Aorta (tissue), 5 donors: ENCODE data around the gene CAMK2D. TPM values are rescaled to one million over a fixed set of nuclear protein-coding genes. Genes with fewer than 3 reads are reported as not detected.
"Not testable (repeated sequence)": the region's sequence is repeated elsewhere in the genome, so short reads cannot be mapped to it uniquely, and the experiment has no call there.

ENCODE experiments used
- ATAC-seq: fragments of 200-7000 bp; cut with Tn5 transposase; one replicate; pipeline ENCODE4 v1.9.1; 2022; ENCODE audit warnings: moderate library complexity; ENCODE audit not compliant: low FRiP score
- DNase-seq, 2 donors: peaks; one replicate each; pipeline ENCODE4 v3.0.0-alpha.2; 2020
- H3K27ac ChIP-seq, 2 donors: one replicate each; pipeline ENCODE4 v1.5.1; 2013; ENCODE audit warnings: low read length in 2 of 2, mild to moderate bottlenecking in 2 of 2, moderate library complexity in 2 of 2, control low read depth in 1 of 2, inconsistent platforms in 1 of 2, low read depth in 1 of 2
- H3K27me3 ChIP-seq, 2 donors: one replicate each; pipeline ENCODE4 v1.6.1; 2013; ENCODE audit warnings: control low read depth in 1 of 2, low read length in 1 of 2, mild to moderate bottlenecking in 1 of 2, moderate library complexity in 1 of 2; ENCODE audit not compliant: insufficient read depth in 2 of 2, control insufficient read depth in 1 of 2
- H3K36me3 ChIP-seq, 2 donors: one replicate each; pipeline ENCODE4 v1.6.1; 2013; ENCODE audit warnings: control low read depth in 1 of 2, low read length in 1 of 2, mild to moderate bottlenecking in 1 of 2; ENCODE audit not compliant: insufficient read depth in 2 of 2, control insufficient read depth in 1 of 2
- H3K4me1 ChIP-seq, 2 donors: one replicate each; pipeline ENCODE4 v1.6.1; 2013; ENCODE audit warnings: low read length in 2 of 2, control low read depth in 1 of 2, mild to moderate bottlenecking in 1 of 2, moderate library complexity in 1 of 2; ENCODE audit not compliant: insufficient read depth in 2 of 2, control insufficient read depth in 1 of 2
- H3K4me3 ChIP-seq, 2 donors: one replicate each; pipeline ENCODE4 v1.5.1; 2013; ENCODE audit warnings: low read length in 2 of 2, control low read depth in 1 of 2, mild to moderate bottlenecking in 1 of 2
- H3K9me3 ChIP-seq: one replicate; pipeline ENCODE4 v1.6.1; 2013; ENCODE audit warnings: mild to moderate bottlenecking, low read length; ENCODE audit not compliant: control insufficient read depth
- WGBS, 2 donors: extraction: QIAGEN DNeasy Blood & Tissue Kit; methylation state at CpG; one replicate each; pipeline ENCODE4 v1.1.7; 2013; 5-methylcytosine and 5-hydroxymethylcytosine counted together
- intact Hi-C, 2 donors: fragments of 100-400 bp; cut with DNase I; formaldehyde crosslinking; loops; one replicate each; pipeline versions ENCODE4 v1.14.2 to v1.15.0; 2022
- long read RNA-seq, 2 donors: library from polyadenylated mRNA; unstranded; transcript quantifications; one replicate each; pipeline ENCODE4 v2.0.0, GENCODE V29; 2020 to 2021
- polyA plus RNA-seq, 2 donors: library from polyadenylated mRNA; stranded (reverse); fragments of 200-250 nt; gene quantifications; one replicate each; pipeline ENCODE4 v1.2.3, GENCODE V29; 2013
- total RNA-seq, 2 donors: library from RNA; stranded (reverse); fragmentation: NEBNext Ultra II Directional; extraction: Animal tissue kit (Norgen Biotek cat#: 25700); gene quantifications; one replicate each; pipeline ENCODE4 v1.2.1, GENCODE V29; 2021
- donor health status: healthy with polysubstance abuse.
- donor health status: Bipolar disorder and iron deficiency.
- donor health status: DM: no; HTN: no; CAD: no.
- donor health status: DM: no; HTN: no; CAD: no.
- donor health status: DM: yes; HTN: yes; CAD: no.

CAMK2D gene
- total RNA-seq (10 to 100 TPM; 52.3 to 71.8 TPM), polyA plus RNA-seq (10 to 100 TPM; 18.7 to 23.1 TPM)
- long read RNA-seq, donor 1, full-length matches to known transcripts: 28 of 70 reads
- long read RNA-seq, donor 1, partial matches to known transcripts: 13 of 70 reads
- long read RNA-seq, donor 1, other reads (novel, unspliced or antisense): 29 of 70 reads
- long read RNA-seq, donor 2, full-length matches to known transcripts: 20 of 77 reads
- long read RNA-seq, donor 2, partial matches to known transcripts: 10 of 77 reads
- long read RNA-seq, donor 2, other reads (novel, unspliced or antisense): 47 of 77 reads

DNA sequence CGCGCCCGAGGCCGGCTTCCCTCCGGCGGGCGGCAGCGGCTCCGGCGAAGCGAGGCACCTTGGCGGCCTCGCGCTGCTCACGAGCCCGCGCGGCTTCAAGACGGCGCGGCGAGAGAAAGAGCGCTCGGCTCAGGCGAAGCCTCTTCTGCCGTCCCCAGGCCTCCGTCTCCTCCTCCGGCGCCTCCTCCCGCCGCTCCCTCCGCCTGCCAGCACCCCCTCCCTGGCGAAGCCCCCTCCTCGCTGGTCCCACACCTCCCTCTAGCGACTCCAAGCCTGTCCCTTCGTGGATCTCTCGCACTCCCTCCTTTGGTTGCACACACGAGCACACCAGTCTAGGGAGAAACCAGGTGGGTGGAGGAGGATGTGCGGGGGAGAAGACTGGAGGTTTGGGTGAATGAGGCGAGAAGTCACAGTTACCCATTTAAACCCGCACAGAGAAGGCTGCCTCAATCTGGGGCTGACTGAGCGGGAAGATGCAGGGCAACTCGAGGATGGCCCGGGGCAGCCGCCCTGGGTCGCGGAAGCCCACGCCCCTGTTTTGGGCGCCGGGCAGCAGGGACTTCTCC, at the start of gene CAMK2D:
Gene CAMK2D (minus strand): TSS at position 119 of the 566 bp plus-strand sequence. CDS start 670 bp downstream, outside the sequence.
- 0 to 1% methylated on average over 18 to 50 of the region's 50 CpGs for WGBS, 2 donors
- ATAC-seq (peak; percentile 90), DNase-seq (peak; percentile 91 to 93)
- Histone ChIP-seq H3K9me3 (no peaks in the 10 kb centered on the region), H3K4me3 (peak within 1 kb of the TSS; percentile 51 to 77), H3K27me3 (no peaks in the 10 kb centered on the region), H3K36me3 (no peaks in the 10 kb centered on the region), H3K4me1 (no peaks in the 10 kb centered on the region), H3K27ac (peak within 1 kb of the TSS; percentile 64 to 90)
- intact Hi-C loops: loop anchor here (1.0 to 10.0 kb wide), 6 partner anchors 79 to 369 kb away; partner anchors contain the start of gene ARSJ (in 1 of the 2)

GRCh38 chr4:113810906-113811305, 49.4 kb upstream of the CAMK2D start:
- no peaks in the 10 kb centered on the region for H3K27me3 ChIP-seq
- H3K4me1 ChIP-seq: no peaks in the 10 kb centered on the region
- DNase-seq (no peak), ATAC-seq (no peak)
- H3K36me3 ChIP-seq: no peaks in the 10 kb centered on the region
- WGBS, 2 donors: 39 to 46% methylated on average over 2 of the region's 2 CpGs
- H3K27ac ChIP-seq: no peak overlapping the region
- H3K4me3 ChIP-seq: no peak overlapping the region
- H3K9me3 ChIP-seq: no peaks in the 10 kb centered on the region
- intact Hi-C loops: no loop called here

- H3K27me3 ChIP-seq: no peaks in the 10 kb centered on the region
- no peaks in the 10 kb centered on the region for H3K4me1 ChIP-seq
- peak in 1 of 2 donors; percentile 68 for DNase-seq
- ATAC-seq: no peak
- H3K9me3 ChIP-seq: no peaks in the 10 kb centered on the region
- no peak overlapping the region for H3K4me3 ChIP-seq
- 73 to 82% methylated on average over 5 of the region's 5 CpGs for WGBS, 2 donors
- H3K36me3 ChIP-seq: no peaks in the 10 kb centered on the region
- intact Hi-C loops: no loop called here
- no peak overlapping the region for H3K27ac ChIP-seq
These were observed 47.8 kb upstream of the CAMK2D start for GRCh38 chr4:113809311-113809710.

- no peaks in the 10 kb centered on the region for H3K27me3 ChIP-seq
- DNase-seq (no peak), ATAC-seq (no peak)
- H3K9me3 ChIP-seq: peaks cover 2% of the 10 kb centered on the region
- no peak overlapping the region for H3K4me3 ChIP-seq
- no peak overlapping the region for H3K27ac ChIP-seq
- intact Hi-C loops: no loop called here
- H3K36me3 ChIP-seq: no peaks in the 10 kb centered on the region
- no peaks in the 10 kb centered on the region for H3K4me1 ChIP-seq
These were observed 45.3 kb upstream of the CAMK2D start for GRCh38 chr4:113806850-113807249.

DNA sequence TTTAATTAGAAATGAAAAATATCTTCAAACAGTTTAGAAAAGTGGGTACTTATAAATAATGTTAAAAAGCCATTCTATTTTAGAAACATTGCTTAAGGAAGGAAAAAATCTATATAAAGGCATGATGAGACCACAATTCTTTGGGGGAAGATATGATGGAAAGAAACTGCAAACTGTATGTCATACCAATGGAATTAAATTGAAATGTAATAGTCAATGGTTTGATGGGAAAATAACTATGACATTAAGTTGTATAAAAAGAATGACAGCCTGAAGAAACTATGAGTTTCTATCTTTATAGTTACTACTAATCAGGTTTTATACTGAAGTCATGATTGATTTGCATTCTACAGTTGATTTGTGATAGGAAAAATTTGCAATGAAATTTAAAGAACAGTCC, 40.3 kb upstream of the CAMK2D start:
- H3K27ac ChIP-seq: no peak overlapping the region
- peaks cover 2% of the 10 kb centered on the region for H3K9me3 ChIP-seq
- ATAC-seq (no peak), DNase-seq (no peak)
- H3K4me1 ChIP-seq: no peaks in the 10 kb centered on the region
- no peaks in the 10 kb centered on the region for H3K27me3 ChIP-seq
- no peaks in the 10 kb centered on the region for H3K36me3 ChIP-seq
- no peak overlapping the region for H3K4me3 ChIP-seq
- intact Hi-C loops: no loop called here

DNA sequence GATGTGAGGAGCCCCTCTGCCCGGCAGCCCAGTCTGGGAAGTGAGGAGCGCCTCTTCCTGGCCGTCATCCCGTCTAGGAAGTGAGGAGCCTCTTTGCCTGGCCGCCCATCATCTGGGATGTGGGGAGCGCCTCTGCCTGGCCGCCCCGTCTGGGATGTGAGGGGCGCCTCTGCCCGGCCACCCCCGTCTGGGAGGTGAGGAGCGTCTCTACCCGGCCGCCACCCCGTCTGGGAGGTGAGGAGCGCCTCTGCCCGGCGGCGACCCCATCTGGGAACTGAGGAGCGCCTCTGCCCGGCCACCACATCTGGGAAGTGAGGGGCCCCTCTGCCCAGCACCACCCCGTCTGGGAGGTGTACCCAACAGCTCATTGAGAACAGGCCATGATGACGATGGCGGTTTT, 34.8 kb upstream of the CAMK2D start:
- H3K36me3 ChIP-seq, intact Hi-C loops, H3K4me3 ChIP-seq, H3K9me3 ChIP-seq, H3K4me1 ChIP-seq, H3K27me3 ChIP-seq, ATAC-seq, H3K27ac ChIP-seq, DNase-seq: not testable (repeated sequence)
- 95 to 99% methylated on average over 19 to 24 of the region's 24 CpGs for WGBS, 2 donors

- Histone ChIP-seq H3K4me1 (no peaks in the 10 kb centered on the region), H3K9me3 (peaks cover 2% of the 10 kb centered on the region), H3K27me3 (no peaks in the 10 kb centered on the region), H3K36me3 (no peaks in the 10 kb centered on the region), H3K27ac (no peak overlapping the region), H3K4me3 (no peak overlapping the region)
- no peak for DNase-seq
- no peak for ATAC-seq
- WGBS, 2 donors: 84 to 89% methylated on average over 1 of the region's 1 CpG
- intact Hi-C loops: no loop called here
These were observed 28.9 kb upstream of the CAMK2D start for GRCh38 chr4:113790478-113790877.

- H3K4me1 ChIP-seq: no peaks in the 10 kb centered on the region
- intact Hi-C loops: loop anchor here in 1 of 2 donors (5.0 kb wide), 1 partner anchor 83 kb away; no protein-coding TSS in a partner anchor
- ATAC-seq: no peak
- no peaks in the 10 kb centered on the region for H3K36me3 ChIP-seq
- H3K9me3 ChIP-seq: peaks cover 2% of the 10 kb centered on the region
- no peaks in the 10 kb centered on the region for H3K27me3 ChIP-seq
- no peak overlapping the region for H3K4me3 ChIP-seq
- no peak for DNase-seq
- no peak overlapping the region for H3K27ac ChIP-seq
These were observed 27.4 kb upstream of the CAMK2D start for GRCh38 chr4:113788888-113789287.

DNA sequence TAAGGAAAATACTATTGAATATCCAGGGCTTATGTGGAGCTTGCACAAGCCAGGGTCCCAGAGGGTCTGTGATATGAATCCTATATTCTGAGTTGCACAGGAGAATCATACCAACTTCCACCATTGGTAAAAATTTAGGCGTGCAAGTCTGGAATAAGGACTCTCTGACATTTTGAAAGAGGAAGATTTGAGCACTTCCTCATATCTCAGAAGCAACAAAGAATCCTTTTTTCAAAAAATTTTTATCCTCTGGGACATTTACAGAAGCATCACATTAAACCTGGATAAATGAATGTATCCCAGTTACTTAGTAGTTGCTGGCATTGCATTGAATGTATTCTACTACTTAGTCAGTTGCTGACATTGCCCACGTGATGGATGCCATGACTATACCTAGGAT, 24.2 kb upstream of the CAMK2D start:
- Histone ChIP-seq H3K4me3 (no peak overlapping the region), H3K36me3 (no peaks in the 10 kb centered on the region), H3K27me3 (no peaks in the 10 kb centered on the region), H3K9me3 (no peaks in the 10 kb centered on the region), H3K4me1 (no peaks in the 10 kb centered on the region), H3K27ac (no peak overlapping the region)
- DNase-seq: no peak
- intact Hi-C loops: loop anchor here in 1 of 2 donors (5.0 kb wide), 1 partner anchor 87 kb away; no protein-coding TSS in a partner anchor
- ATAC-seq: no peak
- 92% methylated on average over 2 of the region's 2 CpGs for WGBS, 2 donors
